DMS79 treated with DMSO at 0.1 percent for 48 hours (cell line): ENCODE measurements around the gene UBL4B.
A peak's percentile ranks its signal among the peaks of the same experiment; 100 is the strongest.

Source experiments
- DNase-seq: peaks from one replicate; lab custom pipeline; 2025; lab: John Stamatoyannopoulos, UW

The UBL4B gene

GRCh38 chr1:110085671-110086070, 26.6 kb upstream of the UBL4B start:
- DNase-seq = no peak

GRCh38 chr1:110086961-110087360, 25.3 kb upstream of the UBL4B start:
- no peak for DNase-seq

- DNase-seq = peak; percentile 29
Observed at GRCh38 chr1:110087812-110088738, 24.2 kb upstream of the UBL4B start.

- DNase-seq = no peak
Observed at GRCh38 chr1:110088739-110089316, 23.4 kb upstream of the UBL4B start.

GRCh38 chr1:110089561-110090275, 22.5 kb upstream of the UBL4B start:
- DNase-seq = no peak

GRCh38 chr1:110091381-110091780, 20.9 kb upstream of the UBL4B start:
- DNase-seq = no peak

- DNase-seq = no peak
Observed at GRCh38 chr1:110091791-110092190, 20.5 kb upstream of the UBL4B start.

GRCh38 chr1:110092991-110093390, 19.3 kb upstream of the UBL4B start:
- no peak for DNase-seq

- DNase-seq = no peak
Observed at GRCh38 chr1:110094931-110095654, 17.1 kb upstream of the UBL4B start.

- DNase-seq = no peak
Observed at GRCh38 chr1:110097507-110098221, 14.6 kb upstream of the UBL4B start.

- no peak for DNase-seq
Observed at GRCh38 chr1:110098222-110099026, 13.8 kb upstream of the UBL4B start.

GRCh38 chr1:110100335-110100734, 11.9 kb upstream of the UBL4B start:
- no peak for DNase-seq

- no peak for DNase-seq
Observed at GRCh38 chr1:110102081-110102480, 10.2 kb upstream of the UBL4B start.

GRCh38 chr1:110106013-110106941, 6.0 kb upstream of the UBL4B start:
- peak; percentile 62 for DNase-seq

GRCh38 chr1:110107867-110108469, 4.3 kb upstream of the UBL4B start:
- no peak for DNase-seq

- DNase-seq = no peak
Observed at GRCh38 chr1:110111081-110111480, 1.2 kb upstream of the UBL4B start.

- no peak for DNase-seq
Observed at GRCh38 chr1:110112656-110113055, 413 bp downstream of the UBL4B start.

GRCh38 chr1:110113551-110113950, 1.3 kb downstream of the UBL4B start:
- no peak for DNase-seq

- DNase-seq = no peak
Observed at GRCh38 chr1:110114173-110114572, 1.9 kb downstream of the UBL4B start.
